ENCODE results near the gene PSD4.

Gene PSD4

GRCh38 chr2:113169002-113169530, 4.7 kb upstream of the PSD4 start:
- no peak for DNase-seq

GRCh38 chr2:113169586-113169985, 4.2 kb upstream of the PSD4 start:
- DNase-seq: no peak

GRCh38 chr2:113171334-113172075, 2.3 kb upstream of the PSD4 start:
- no peak for DNase-seq

- no peak for DNase-seq
Observed at GRCh38 chr2:113172721-113173541, 840 bp upstream of the PSD4 start.

GRCh38 chr2:113174376-113174750, 592 bp downstream of the PSD4 start:
- no peak for DNase-seq

- DNase-seq: peak in 1 of 2 experiments; percentile 47
Observed at GRCh38 chr2:113175042-113175628, 1.4 kb downstream of the PSD4 start.

GRCh38 chr2:113175736-113176695, 2.2 kb downstream of the PSD4 start:
- DNase-seq: no peak

GRCh38 chr2:113176696-113177355, 3.1 kb downstream of the PSD4 start:
- no peak for DNase-seq

GRCh38 chr2:113178069-113178746, 4.4 kb downstream of the PSD4 start:
- no peak for DNase-seq

GRCh38 chr2:113178891-113179290, 5.1 kb downstream of the PSD4 start:
- DNase-seq: no peak

GRCh38 chr2:113179446-113180045, 5.8 kb downstream of the PSD4 start:
- no peak for DNase-seq

- no peak for DNase-seq
Observed at GRCh38 chr2:113180131-113180946, 6.6 kb downstream of the PSD4 start.

GRCh38 chr2:113181258-113182051, 7.7 kb downstream of the PSD4 start:
- DNase-seq: peak; percentile 68 to 69

- no peak for DNase-seq
Observed at GRCh38 chr2:113182471-113183260, 8.9 kb downstream of the PSD4 start.

GRCh38 chr2:113183264-113183663, 9.5 kb downstream of the PSD4 start:
- DNase-seq: no peak

GRCh38 chr2:113183703-113184102, 9.9 kb downstream of the PSD4 start:
- no peak for DNase-seq

- DNase-seq: no peak
Observed at GRCh38 chr2:113184531-113185230, 10.9 kb downstream of the PSD4 start.
